HepG2 (cell line): Measurements from ENCODE around the gene GPATCH2. TPM values are rescaled to one million over a fixed set of nuclear protein-coding genes. Genes with fewer than 3 reads are reported as not detected.

Source experiments
- ATAC-seq: fragments of 200-7000 bp; cut with Tn5 transposase; 3 replicates; pipeline ENCODE4 v1.9.1; 2020; ENCODE audit warnings: mild to moderate bottlenecking, moderate library complexity
- BruUV-seq: library from RNA; stranded (reverse); fragments of 400-500 nt; replicated peaks from 2 replicates; lab custom pipeline; 2021; lab: Mats Ljungman, UMichigan
- CTCF ChIA-PET: fragments of 300-600 bp; formaldehyde crosslinking; extraction: SDS; loops from one replicate; lab custom pipeline; 2021; ENCODE audit warnings: low total read pairs, inconsistent platforms, low intra/inter-chr PET ratio; lab: Yijun Ruan, JAX
- POLR2A ChIA-PET: fragments of 350-600 bp; sonication (Branson Sonifier 250); formaldehyde crosslinking; loops from one replicate; lab custom pipeline; 2020; ENCODE audit warnings: antibody characterized with exemption, inconsistent platforms; lab: Yijun Ruan, JAX
- DNase-seq: peaks from one replicate; pipeline ENCODE4 v3.0.0-alpha.2; 2015; ENCODE audit warnings: low spot score
- FAIRE-seq: peaks from 3 replicates; lab custom pipeline; 2011; peaks lifted over from hg19 to GRCh38; lab: Jason Lieb, UNC
- H2AFZ ChIP-seq: one replicate; pipeline ENCODE4 v1.6.1; 2011; ENCODE audit warnings: low read length, inconsistent platforms
- H3K27ac ChIP-seq: fragments of 300-600 bp; 3 replicates; pipeline ENCODE4 v1.8.0; 2011; ENCODE audit warnings: mixed run types, mild to moderate bottlenecking, mixed read lengths, low read length, inconsistent platforms; ENCODE audit not compliant: insufficient read depth; ENCODE audit errors: extremely low read length
- H3K27me3 ChIP-seq, 2 experiments: fragments of 200-600 bp in 1 of 2; 2 replicates in 1 of 2; 3 replicates in 1 of 2; pipeline versions ENCODE4 v1.6.0 to v1.8.0; 2011; ENCODE audit warnings: low read length in 2 of 2, mild to moderate bottlenecking in 2 of 2, moderate library complexity in 2 of 2, inconsistent platforms in 1 of 2; ENCODE audit not compliant: insufficient read depth in 2 of 2, control insufficient read depth in 1 of 2
- H3K36me3 ChIP-seq, 2 experiments: fragments of 200-600 bp in 1 of 2; replicated peaks in 1 of 2; 2 replicates in 1 of 2; 3 replicates in 1 of 2; pipeline versions ENCODE4 v1.5.1 to v1.8.0; 2011; ENCODE audit warnings: low read length in 2 of 2, inconsistent platforms in 1 of 2; ENCODE audit not compliant: insufficient read depth in 2 of 2, control insufficient read depth in 1 of 2
- H3K4me1 ChIP-seq: 2 replicates; pipeline ENCODE4 v1.5.1; 2012; ENCODE audit warnings: low read length, inconsistent platforms; ENCODE audit not compliant: insufficient read depth
- H3K4me2 ChIP-seq: 2 replicates; pipeline ENCODE4 v1.6.0; 2011; ENCODE audit warnings: low read depth, low read length, inconsistent platforms
- H3K4me3 ChIP-seq, 3 experiments: fragments of 200-600 bp in 1 of 3; sonication (generic), shearing (Covaris generic) in 1 of 3; replicated peaks in 1 of 3; 2 replicates each; pipeline ENCODE4 v1.5.1; 2011 to 2016; ENCODE audit warnings: low read length in 3 of 3, inconsistent platforms in 2 of 3, low read depth in 2 of 3, mild to moderate bottlenecking in 2 of 3, control low read depth in 1 of 3, mixed read lengths in 1 of 3; ENCODE audit not compliant: insufficient read depth in 1 of 3
- H3K79me2 ChIP-seq: one replicate; pipeline ENCODE4 v1.6.1; 2011; ENCODE audit warnings: low read length, inconsistent platforms; ENCODE audit not compliant: insufficient read depth
- H3K9ac ChIP-seq: 2 replicates; pipeline ENCODE4 v1.6.0; 2011; ENCODE audit warnings: mild to moderate bottlenecking, low read depth, low read length, inconsistent platforms; ENCODE audit not compliant: insufficient read depth
- H3K9me3 ChIP-seq: 2 replicates; pipeline ENCODE4 v1.5.1; 2012; ENCODE audit warnings: mild to moderate bottlenecking, low read length
- H4K20me1 ChIP-seq: 2 replicates; pipeline ENCODE4 v1.6.0; 2011; ENCODE audit warnings: inconsistent platforms, mild to moderate bottlenecking, low read length, moderate library complexity; ENCODE audit not compliant: insufficient read depth
- CBX5 ChIP-seq: sonication (generic); formaldehyde crosslinking; IDR thresholded peaks from 2 replicates; pipeline ENCODE4 v1.4.0; 2020; ENCODE audit warnings: missing genetic modification reagents, borderline replicate concordance
- GATA4 ChIP-seq: sonication (generic); IDR thresholded peaks from 2 replicates; pipeline ENCODE4 v1.6.1; 2016; ENCODE audit warnings: antibody characterized with exemption, low read depth, borderline replicate concordance
- HOXA7 ChIP-seq: sonication (generic); formaldehyde crosslinking; IDR thresholded peaks from 2 replicates; pipeline ENCODE4 v1.8.1; 2022; ENCODE audit warnings: mild to moderate bottlenecking, missing genetic modification reagents, moderate library complexity
- MNT ChIP-seq: fragments of 450-650 bp; IDR thresholded peaks from 2 replicates; pipeline ENCODE4 v1.6.1; 2016
- SUZ12 ChIP-seq: fragments of 150-350 bp; IDR thresholded peaks from 2 replicates; pipeline ENCODE4 v1.6.1; 2014; ENCODE audit warnings: low read depth, low read length
- SYNCRIP ChIP-seq: fragments of 200-400 bp; formaldehyde crosslinking; IDR thresholded peaks from 2 replicates; pipeline ENCODE4 v1.6.1; 2018; ENCODE audit warnings: mild to moderate bottlenecking, low read depth, low read length; ENCODE audit not compliant: insufficient read depth
- ZBED4 ChIP-seq: sonication (generic); formaldehyde crosslinking; IDR thresholded peaks from 2 replicates; pipeline ENCODE4 v1.4.0; 2020; ENCODE audit warnings: missing genetic modification reagents, borderline replicate concordance
- ZBTB8A ChIP-seq: sonication (generic); formaldehyde crosslinking; IDR thresholded peaks from 2 replicates; pipeline ENCODE4 v1.4.0; 2020; ENCODE audit warnings: mild to moderate bottlenecking, low read depth, missing genetic modification reagents, borderline replicate concordance
- ZNF124 ChIP-seq: sonication (generic); formaldehyde crosslinking; IDR thresholded peaks from 2 replicates; pipeline ENCODE4 v1.4.0; 2020; ENCODE audit warnings: missing genetic modification reagents
- ZNF709 ChIP-seq: sonication (generic); formaldehyde crosslinking; IDR thresholded peaks from 2 replicates; pipeline ENCODE4 v1.5.0; 2020; ENCODE audit warnings: mild to moderate bottlenecking, missing genetic modification reagents
- ZNF816 ChIP-seq: sonication (generic); formaldehyde crosslinking; IDR thresholded peaks from 2 replicates; pipeline ENCODE4 v1.8.0; 2022; ENCODE audit warnings: missing genetic modification reagents, mild to moderate bottlenecking, borderline replicate concordance
- ZNF841 ChIP-seq: sonication (generic); formaldehyde crosslinking; IDR thresholded peaks from 2 replicates; pipeline ENCODE4 v1.8.1; 2023; ENCODE audit warnings: missing genetic modification reagents, borderline replicate concordance
- ZSCAN30 ChIP-seq: sonication (generic); formaldehyde crosslinking; IDR thresholded peaks from 2 replicates; pipeline ENCODE4 v1.5.0; 2020; ENCODE audit warnings: mild to moderate bottlenecking, missing genetic modification reagents
- WGBS: methylation state at CpG from one replicate; pipeline ENCODE4 v1.1.6; 2017; ENCODE audit warnings: low lambda C conversion rate; 5-methylcytosine and 5-hydroxymethylcytosine counted together
- in situ Hi-C: cut with HindIII; loops from 2 replicates; pipeline ENCODE4 v1.10.0; 2017; ENCODE audit warnings: low pct_unique_long_range_greater_than_20kb; ENCODE audit not compliant: extremely low pct_ligation_motif_present
- intact Hi-C: fragments of 100-400 bp; cut with micrococcal nuclease; formaldehyde crosslinking; loops from one replicate; pipeline ENCODE4 v1.10.0; 2022; ENCODE audit not compliant: unreplicated experiment
- polyA plus RNA-seq, 8 experiments: library from polyadenylated mRNA; depleted of rRNA in 3 of 8; stranded (reverse) in 7 of 8; unstranded in 1 of 8; fragments of >200 nt; fragmentation: Illumina TruSeq in 4 of 8; extraction: Trizol in 4 of 8; gene quantifications; 2 replicates each; pipeline versions ENCODE4 v1.2.1 to v1.2.3, GENCODE V29; 2011 to 2016; ENCODE audit warnings: low read depth in 4 of 8, missing spikeins in 1 of 8, mixed read lengths in 1 of 8; ENCODE audit not compliant: insufficient read depth in 1 of 8
- total RNA-seq, 5 experiments: library from RNA; depleted of rRNA; stranded (reverse); fragments of >200 nt; fragmentation: Illumina TruSeq; extraction: Trizol; gene quantifications; 2 replicates each; pipeline ENCODE4 v1.2.3, GENCODE V29; 2016; ENCODE audit warnings: low read depth in 1 of 5
- TF ChIP-seq, protein P1 (sequence below): sonication (generic); formaldehyde crosslinking; IDR thresholded peaks from 2 replicates; pipeline ENCODE4 v1.4.0; 2020; ENCODE audit warnings: missing genetic modification reagents
- TF ChIP-seq, protein P2 (sequence below): sonication (generic); formaldehyde crosslinking; IDR thresholded peaks from 2 replicates; pipeline ENCODE4 v1.4.0; 2020; ENCODE audit warnings: mild to moderate bottlenecking, low read depth, missing genetic modification reagents

GPATCH2 gene
- total and polyA plus RNA-seq, 2 of the 13 experiments (the other 11 are each of a cell fraction or from before 2014, with no cell fraction given) = 3.5 to 15.7 TPM

GRCh38 chr1:217494767-217495166 is 136.1 kb downstream of the GPATCH2 start (continued):
- TF ChIP-seq ZBED4 (CRISPR knock-in tag) = no peak
- no peak for TF ChIP-seq ZNF816 (CRISPR knock-in tag)
- TF ChIP-seq GATA4 = no peak
- no peak for TF ChIP-seq ZNF841 (CRISPR knock-in tag)

DNA sequence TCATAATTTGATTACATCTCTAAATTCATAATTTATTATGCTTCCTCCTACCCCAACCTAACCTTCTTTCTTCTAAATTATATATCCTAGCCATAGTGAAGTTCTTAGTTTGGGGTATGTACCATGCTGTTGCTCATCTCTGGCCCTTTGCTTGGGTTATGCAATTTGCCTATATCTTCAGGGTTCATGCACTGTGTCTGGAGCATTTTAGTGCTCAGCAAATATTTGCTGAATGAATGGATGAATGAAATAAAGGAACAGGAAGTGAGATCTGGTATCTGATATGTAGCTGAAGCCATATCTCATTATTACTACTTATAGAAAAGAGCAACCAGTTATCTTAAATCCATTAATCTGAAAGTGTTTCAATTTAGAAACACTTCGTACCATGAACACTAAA is 137.6 kb downstream of the GPATCH2 start:
- Histone ChIP-seq H3K4me3 (no peak overlapping the region), H3K36me3 (no peaks in the 10 kb centered on the region), H3K79me2 (no peaks in the 10 kb centered on the region), H3K4me2 (no peak overlapping the region), H3K27ac (no peak overlapping the region), H2AFZ (no peak overlapping the region), H3K9me3 (no peaks in the 10 kb centered on the region), H3K9ac (no peak overlapping the region), H4K20me1 (no peaks in the 10 kb centered on the region), H3K4me1 (no peaks in the 10 kb centered on the region), H3K27me3 (no peaks in the 10 kb centered on the region)
- in situ Hi-C loops = no loop called here
- ATAC-seq (no peak), FAIRE-seq (no peak), DNase-seq (no peak)
- BruUV-seq = no TSS peak
- intact Hi-C loops = no loop called here
- 94% methylated on average over 1 of the region's 1 CpG for WGBS
- ChIA-PET CTCF (no interaction called here), POLR2A (no interaction called here)
- TF ChIP-seq ZNF841 (CRISPR knock-in tag) (no peak), CBX5 (no peak), ZBTB8A (CRISPR knock-in tag) (no peak), SUZ12 (no peak), MNT (no peak), ZNF709 (CRISPR knock-in tag) (no peak), SYNCRIP (no peak), ZSCAN30 (CRISPR knock-in tag) (no peak), ZNF124 (CRISPR knock-in tag) (no peak), HOXA7 (no peak)
- TF ChIP-seq, protein P1, sequence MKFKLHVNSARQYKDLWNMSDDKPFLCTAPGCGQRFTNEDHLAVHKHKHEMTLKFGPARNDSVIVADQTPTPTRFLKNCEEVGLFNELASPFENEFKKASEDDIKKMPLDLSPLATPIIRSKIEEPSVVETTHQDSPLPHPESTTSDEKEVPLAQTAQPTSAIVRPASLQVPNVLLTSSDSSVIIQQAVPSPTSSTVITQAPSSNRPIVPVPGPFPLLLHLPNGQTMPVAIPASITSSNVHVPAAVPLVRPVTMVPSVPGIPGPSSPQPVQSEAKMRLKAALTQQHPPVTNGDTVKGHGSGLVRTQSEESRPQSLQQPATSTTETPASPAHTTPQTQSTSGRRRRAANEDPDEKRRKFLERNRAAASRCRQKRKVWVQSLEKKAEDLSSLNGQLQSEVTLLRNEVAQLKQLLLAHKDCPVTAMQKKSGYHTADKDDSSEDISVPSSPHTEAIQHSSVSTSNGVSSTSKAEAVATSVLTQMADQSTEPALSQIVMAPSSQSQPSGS (CRISPR knock-in tag) = no peak
- TF ChIP-seq, protein P2, sequence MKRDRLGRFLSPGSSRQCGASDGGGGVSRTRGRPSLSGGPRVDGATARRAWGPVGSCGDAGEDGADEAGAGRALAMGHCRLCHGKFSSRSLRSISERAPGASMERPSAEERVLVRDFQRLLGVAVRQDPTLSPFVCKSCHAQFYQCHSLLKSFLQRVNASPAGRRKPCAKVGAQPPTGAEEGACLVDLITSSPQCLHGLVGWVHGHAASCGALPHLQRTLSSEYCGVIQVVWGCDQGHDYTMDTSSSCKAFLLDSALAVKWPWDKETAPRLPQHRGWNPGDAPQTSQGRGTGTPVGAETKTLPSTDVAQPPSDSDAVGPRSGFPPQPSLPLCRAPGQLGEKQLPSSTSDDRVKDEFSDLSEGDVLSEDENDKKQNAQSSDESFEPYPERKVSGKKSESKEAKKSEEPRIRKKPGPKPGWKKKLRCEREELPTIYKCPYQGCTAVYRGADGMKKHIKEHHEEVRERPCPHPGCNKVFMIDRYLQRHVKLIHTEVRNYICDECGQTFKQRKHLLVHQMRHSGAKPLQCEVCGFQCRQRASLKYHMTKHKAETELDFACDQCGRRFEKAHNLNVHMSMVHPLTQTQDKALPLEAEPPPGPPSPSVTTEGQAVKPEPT (CRISPR knock-in tag) = no peak
